H9 (cell line): ENCODE results near the gene OIP5. TPM values are rescaled to one million over a fixed set of nuclear protein-coding genes. Genes with fewer than 3 reads are reported as not detected.

Experiments used
- DNase-seq: peaks from one replicate; pipeline ENCODE4 v3.0.0-alpha.2; 2017
- H2AFZ ChIP-seq: one replicate; pipeline ENCODE4 v1.6.1; 2013; ENCODE audit warnings: mild to moderate bottlenecking, low read length, control low read depth, moderate library complexity
- H2AK5ac ChIP-seq: 2 replicates; pipeline ENCODE4 v1.6.1; 2013; ENCODE audit warnings: low read length, control low read depth, mixed read lengths; ENCODE audit not compliant: insufficient read length
- H2BK120ac ChIP-seq: one replicate; pipeline ENCODE4 v1.6.1; 2013; ENCODE audit warnings: low read depth, mild to moderate bottlenecking, low read length, control low read depth, inconsistent platforms; ENCODE audit not compliant: poor library complexity, severe bottlenecking
- H2BK12ac ChIP-seq: 2 replicates; pipeline ENCODE4 v1.6.1; 2013; ENCODE audit warnings: low read length, control low read depth, mixed read lengths, low read depth; ENCODE audit not compliant: insufficient read length
- H2BK15ac ChIP-seq: 2 replicates; pipeline ENCODE4 v1.6.1; 2013; ENCODE audit warnings: low read depth, low read length, control low read depth
- H2BK20ac ChIP-seq: one replicate; pipeline ENCODE4 v1.6.1; 2013; ENCODE audit warnings: low read depth, mild to moderate bottlenecking, low read length, control low read depth, inconsistent platforms; ENCODE audit not compliant: poor library complexity, severe bottlenecking
- H2BK5ac ChIP-seq: 2 replicates; pipeline ENCODE4 v1.6.1; 2013; ENCODE audit warnings: low read length, control low read depth, mixed read lengths; ENCODE audit not compliant: insufficient read length
- H3K14ac ChIP-seq: 2 replicates; pipeline ENCODE4 v1.6.1; 2013; ENCODE audit warnings: low read length, control low read depth; ENCODE audit not compliant: insufficient read depth
- H3K18ac ChIP-seq: 2 replicates; pipeline ENCODE4 v1.6.1; 2013; ENCODE audit warnings: low read depth, mild to moderate bottlenecking, mixed read lengths, low read length, control low read depth; ENCODE audit not compliant: insufficient read length
- H3K23ac ChIP-seq: 2 replicates; pipeline ENCODE4 v1.6.1; 2013; ENCODE audit warnings: low read length, control low read depth, mixed read lengths, low read depth; ENCODE audit not compliant: insufficient read length
- H3K23me2 ChIP-seq: 2 replicates; pipeline ENCODE4 v1.6.1; 2013; ENCODE audit warnings: low read depth, mild to moderate bottlenecking, mixed read lengths, low read length, control low read depth; ENCODE audit not compliant: insufficient read length, poor library complexity, severe bottlenecking
- H3K27ac ChIP-seq: 2 replicates; pipeline ENCODE4 v1.5.1; 2013; ENCODE audit warnings: low read length, control low read depth, mixed read lengths, low read depth; ENCODE audit not compliant: insufficient read length
- H3K27me3 ChIP-seq: 2 replicates; pipeline ENCODE4 v1.6.1; 2013; ENCODE audit warnings: low read length, control low read depth, inconsistent platforms; ENCODE audit not compliant: insufficient read depth
- H3K4ac ChIP-seq: 2 replicates; pipeline ENCODE4 v1.6.1; 2013; ENCODE audit warnings: low read depth, mild to moderate bottlenecking, control low read depth, inconsistent platforms, low read length, moderate library complexity
- H3K4me1 ChIP-seq: 2 replicates; pipeline ENCODE4 v1.6.1; 2013; ENCODE audit warnings: low read length, control low read depth, inconsistent platforms; ENCODE audit not compliant: insufficient read depth
- H3K4me2 ChIP-seq: 2 replicates; pipeline ENCODE4 v1.6.1; 2013; ENCODE audit warnings: low read length, control low read depth, mixed read lengths; ENCODE audit not compliant: insufficient read length, insufficient read depth
- H3K56ac ChIP-seq: 2 replicates; pipeline ENCODE4 v1.6.1; 2013; ENCODE audit warnings: low read depth, mild to moderate bottlenecking, mixed read lengths, low read length, control low read depth; ENCODE audit not compliant: insufficient read length
- H3K79me1 ChIP-seq: 2 replicates; pipeline ENCODE4 v1.6.1; 2013; ENCODE audit warnings: low read depth, mild to moderate bottlenecking, moderate library complexity, low read length, control low read depth, inconsistent platforms; ENCODE audit not compliant: insufficient read depth, poor library complexity, severe bottlenecking
- H3K79me2 ChIP-seq: 2 replicates; pipeline ENCODE4 v1.6.1; 2013; ENCODE audit warnings: low read length, control low read depth, inconsistent platforms; ENCODE audit not compliant: insufficient read depth
- H3K9ac ChIP-seq: 2 replicates; pipeline ENCODE4 v1.6.1; 2013; ENCODE audit warnings: low read length, control low read depth, mixed read lengths; ENCODE audit not compliant: insufficient read length; ENCODE audit errors: extremely low read depth
- H3K9me3 ChIP-seq: one replicate; pipeline ENCODE4 v1.6.1; 2013; ENCODE audit warnings: low read depth, low read length, inconsistent platforms; ENCODE audit not compliant: control insufficient read depth
- H3T11ph ChIP-seq: one replicate; pipeline ENCODE4 v1.6.1; 2013; ENCODE audit warnings: mild to moderate bottlenecking, low read length, control low read depth, inconsistent platforms
- H4K20me1 ChIP-seq: one replicate; pipeline ENCODE4 v1.6.1; 2013; ENCODE audit not compliant: control insufficient read depth, insufficient read length, insufficient read depth
- H4K5ac ChIP-seq: 2 replicates; pipeline ENCODE4 v1.6.1; 2013; ENCODE audit warnings: low read depth, mild to moderate bottlenecking, mixed read lengths, low read length, control low read depth; ENCODE audit not compliant: insufficient read length
- H4K8ac ChIP-seq: replicated peaks from 2 replicates; pipeline ENCODE4 v1.6.1; 2013; ENCODE audit warnings: low read length, control low read depth, mixed read lengths, low read depth; ENCODE audit not compliant: insufficient read length
- H4K91ac ChIP-seq: 2 replicates; pipeline ENCODE4 v1.6.1; 2013; ENCODE audit warnings: low read depth, mild to moderate bottlenecking, moderate library complexity, mixed read lengths, low read length, control low read depth; ENCODE audit not compliant: insufficient read length
- H3K27ac Mint-ChIP-seq, 3 experiments: 2 replicates in 2 of 3; 3 replicates in 1 of 3; pipeline ENCODE4 v1.8.0; 2020 to 2021; ENCODE audit warnings: mixed read lengths in 3 of 3, mild to moderate bottlenecking in 1 of 3, moderate library complexity in 1 of 3
- H3K27me3 Mint-ChIP-seq: 2 replicates; pipeline ENCODE4 v1.8.0; 2021; ENCODE audit warnings: low read depth, mild to moderate bottlenecking, moderate library complexity, mixed read lengths
- H3K36me3 Mint-ChIP-seq, 3 experiments: 2 replicates in 2 of 3; 3 replicates in 1 of 3; pipeline ENCODE4 v1.8.0; 2020 to 2021; ENCODE audit warnings: low read depth in 3 of 3, mixed read lengths in 3 of 3; ENCODE audit not compliant: insufficient read depth in 1 of 3
- H3K4me1 Mint-ChIP-seq, 2 experiments: 2 replicates each; pipeline ENCODE4 v1.8.0; 2020; ENCODE audit warnings: mixed read lengths in 2 of 2
- H3K4me3 Mint-ChIP-seq, 2 experiments: 2 replicates in 1 of 2; 3 replicates in 1 of 2; pipeline ENCODE4 v1.8.0; 2020 to 2021; ENCODE audit warnings: mild to moderate bottlenecking in 2 of 2, mixed read lengths in 2 of 2, moderate library complexity in 1 of 2
- H3K9me3 Mint-ChIP-seq, 2 experiments: 2 replicates in 1 of 2; 3 replicates in 1 of 2; pipeline ENCODE4 v1.8.0; 2020; ENCODE audit warnings: mild to moderate bottlenecking in 2 of 2, mixed read lengths in 2 of 2, moderate library complexity in 1 of 2
- CTCF ChIP-seq: fragments of 200-600 bp; sonication (generic); conservative IDR thresholded peaks from 3 replicates; pipeline ENCODE4 v1.8.0; 2021; ENCODE audit warnings: antibody characterized with exemption, mild to moderate bottlenecking
- total RNA-seq: library from RNA; stranded (reverse); gene quantifications from 2 replicates; pipeline ENCODE4 v1.2.1, GENCODE V29; 2021

OIP5 gene
- total RNA-seq, 1 experiment from 2014 or later, result 30.9 TPM

GRCh38 chr15:41276831-41277230 lies 55.6 kb downstream of the OIP5 start:
- no peaks in the 10 kb centered on the region for H3K79me2 ChIP-seq
- no peaks in the 10 kb centered on the region for H3K79me1 ChIP-seq
- no peak overlapping the region for H3K18ac ChIP-seq
- H4K91ac ChIP-seq, result no peak overlapping the region
- H2BK20ac ChIP-seq, result no peak overlapping the region
- no peak overlapping the region for H4K8ac ChIP-seq
- peaks cover 12 to 40% (median 38%) of the 10 kb centered on the region in 3 experiments; a peak in 6 of 7 replicates for H3K36me3 Mint-ChIP-seq
- no peaks in the 10 kb centered on the region for H3K9me3 ChIP-seq
- H4K20me1 ChIP-seq, result no peaks in the 10 kb centered on the region
- no peak overlapping the region for H2BK120ac ChIP-seq
- H3K27me3 ChIP-seq, result no peaks in the 10 kb centered on the region
- no peak overlapping the region for H2BK12ac ChIP-seq
- no peaks in the 10 kb centered on the region for H3K9me3 Mint-ChIP-seq
- H3K9ac ChIP-seq, result no peak overlapping the region
- H3K56ac ChIP-seq, result no peak overlapping the region
- H3K4me1 Mint-ChIP-seq, result no peaks in the 10 kb centered on the region
- H4K5ac ChIP-seq, result no peak overlapping the region
- no peaks in the 10 kb centered on the region for H3K4me1 ChIP-seq
- no peak overlapping the region for H2BK5ac ChIP-seq
- no peak overlapping the region for H2AK5ac ChIP-seq
- H2BK15ac ChIP-seq, result no peak overlapping the region
- H3K4me2 ChIP-seq, result no peak overlapping the region
- H3K4me3 Mint-ChIP-seq, result no peak overlapping the region
- H3K14ac ChIP-seq, result no peak overlapping the region
- no peak overlapping the region for H3T11ph ChIP-seq
- no peaks in the 10 kb centered on the region for H3K23me2 ChIP-seq
- TF ChIP-seq CTCF, result no peak
- H3K27ac ChIP-seq, result no peak overlapping the region
- no peak overlapping the region for H2AFZ ChIP-seq
- no peak for DNase-seq
- H3K27me3 Mint-ChIP-seq, result no peaks in the 10 kb centered on the region
- no peak overlapping the region for H3K4ac ChIP-seq
- no peak overlapping the region for H3K27ac Mint-ChIP-seq
- no peak overlapping the region for H3K23ac ChIP-seq
